HG03565 (cell line): ENCODE data around the gene GMPR2.

ENCODE experiments used
- ATAC-seq: cut with Tn5 transposase; IDR thresholded peaks from one replicate; pipeline ENCODE4 v1.9.1; 2021; ENCODE audit warnings: mild to moderate bottlenecking, moderate library complexity; ENCODE audit not compliant: unreplicated experiment

The GMPR2 gene

DNA sequence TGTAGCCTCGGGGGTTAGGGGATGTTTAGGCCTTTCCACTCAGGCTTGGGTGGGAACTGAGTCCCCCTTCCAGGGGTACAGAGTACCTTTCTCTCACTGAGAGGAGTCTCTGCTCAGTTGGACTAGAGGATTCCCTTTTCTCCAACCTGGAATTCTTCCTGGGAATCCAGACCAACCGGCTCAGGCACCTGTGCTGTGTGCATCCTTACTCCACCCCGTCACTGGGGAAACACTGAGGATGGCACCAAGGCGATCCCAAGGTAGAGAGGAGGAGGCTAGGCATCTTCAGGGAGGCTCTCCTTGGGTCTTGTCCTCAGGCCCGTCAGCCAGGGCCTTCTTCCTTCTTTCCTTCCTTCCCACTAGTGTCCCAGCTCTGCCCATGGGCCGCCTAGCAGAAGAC lies 31.1 kb downstream of the GMPR2 start:
- ATAC-seq: no peak

- no peak for ATAC-seq
These were observed 31.6 kb downstream of the GMPR2 start for GRCh38 chr14:24264298-24264697.

DNA sequence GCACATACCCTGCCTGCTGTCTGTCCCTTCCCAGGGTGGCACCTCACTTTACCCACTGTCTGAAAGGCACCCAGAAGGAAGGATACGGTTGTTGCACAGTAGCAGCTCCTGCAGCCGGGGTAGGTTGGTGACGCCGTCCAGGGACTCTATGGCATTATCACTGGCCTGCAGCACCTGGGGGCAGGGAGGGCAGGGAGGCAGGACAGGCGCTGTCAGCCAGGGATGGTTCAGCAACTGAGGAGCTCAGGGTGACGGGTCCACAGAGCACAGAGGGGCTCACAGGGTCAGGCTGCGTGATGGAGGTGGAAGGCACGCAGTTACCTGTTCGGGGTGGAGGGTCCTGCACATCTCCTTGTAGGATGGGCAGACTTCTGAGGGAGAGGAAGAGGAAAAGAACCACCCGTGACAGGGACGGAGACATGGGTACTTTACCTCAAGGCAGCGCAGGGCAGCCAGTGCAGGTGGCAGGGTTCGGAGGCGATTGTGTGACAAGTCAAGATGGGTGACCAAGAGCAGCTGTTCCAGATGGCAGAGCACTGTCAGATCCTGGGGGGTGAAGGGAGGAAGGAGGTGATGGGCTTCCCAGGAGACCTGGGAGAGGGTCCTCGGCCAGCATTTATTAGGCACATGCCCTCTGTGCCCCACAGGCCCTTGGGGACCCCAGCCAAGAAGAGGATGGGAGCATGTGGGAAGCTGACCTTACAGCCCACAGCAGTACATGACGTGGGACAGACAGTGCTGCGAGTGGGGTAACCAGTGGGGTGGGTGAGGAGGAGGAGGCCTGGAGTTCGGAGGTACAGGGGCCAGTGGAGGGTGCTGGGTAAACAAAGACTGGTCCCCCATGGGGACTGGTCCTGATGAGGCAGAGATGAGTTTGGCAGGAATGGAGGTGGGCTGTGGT lies 33.9 kb downstream of the GMPR2 start:
- ATAC-seq: no peak

DNA sequence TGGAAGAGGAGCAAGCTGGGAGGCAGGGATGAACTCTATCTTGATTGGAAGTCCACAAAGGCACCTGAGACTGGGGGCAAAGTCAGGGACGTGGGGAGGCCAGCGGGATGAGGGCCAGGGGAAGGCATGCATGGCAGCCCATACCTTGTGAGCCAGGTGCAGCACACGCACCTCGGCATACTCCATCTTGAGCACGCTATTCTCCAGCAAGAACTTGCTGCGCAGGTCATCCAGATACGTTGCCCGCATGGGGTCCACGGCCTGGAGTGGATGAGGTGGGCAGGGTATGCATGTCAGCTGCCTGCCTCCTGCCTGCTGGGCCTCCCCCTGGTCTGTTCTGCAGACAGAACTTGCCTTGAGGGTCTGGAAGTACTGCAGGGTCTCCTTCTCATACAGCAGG lies 34.8 kb downstream of the GMPR2 start:
- ATAC-seq: no peak

DNA sequence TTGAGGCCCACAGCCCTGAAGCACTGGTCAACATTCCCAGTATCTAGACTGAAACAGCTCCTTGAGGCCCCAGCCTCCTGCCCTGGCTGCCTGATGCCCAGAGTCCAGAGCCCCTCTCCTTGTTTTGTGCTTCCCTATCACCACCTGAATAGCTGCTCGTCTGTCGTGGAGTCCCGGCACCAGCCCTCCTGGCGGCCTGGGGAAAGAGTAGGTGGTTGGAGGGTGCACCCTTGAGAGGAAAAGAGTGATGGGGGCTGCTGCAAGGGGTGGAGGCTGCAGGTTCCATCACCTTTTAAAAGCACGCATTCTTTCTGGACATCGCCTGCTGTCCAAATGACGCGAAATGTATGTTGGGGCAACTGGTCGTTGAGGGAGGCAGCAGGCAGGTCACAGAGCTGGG lies 35.5 kb downstream of the GMPR2 start:
- no peak for ATAC-seq

GRCh38 chr14:24269368-24269767 lies 36.6 kb downstream of the GMPR2 start:
- ATAC-seq: no peak

- no peak for ATAC-seq
These were observed 37.3 kb downstream of the GMPR2 start for GRCh38 chr14:24269910-24270536.

DNA sequence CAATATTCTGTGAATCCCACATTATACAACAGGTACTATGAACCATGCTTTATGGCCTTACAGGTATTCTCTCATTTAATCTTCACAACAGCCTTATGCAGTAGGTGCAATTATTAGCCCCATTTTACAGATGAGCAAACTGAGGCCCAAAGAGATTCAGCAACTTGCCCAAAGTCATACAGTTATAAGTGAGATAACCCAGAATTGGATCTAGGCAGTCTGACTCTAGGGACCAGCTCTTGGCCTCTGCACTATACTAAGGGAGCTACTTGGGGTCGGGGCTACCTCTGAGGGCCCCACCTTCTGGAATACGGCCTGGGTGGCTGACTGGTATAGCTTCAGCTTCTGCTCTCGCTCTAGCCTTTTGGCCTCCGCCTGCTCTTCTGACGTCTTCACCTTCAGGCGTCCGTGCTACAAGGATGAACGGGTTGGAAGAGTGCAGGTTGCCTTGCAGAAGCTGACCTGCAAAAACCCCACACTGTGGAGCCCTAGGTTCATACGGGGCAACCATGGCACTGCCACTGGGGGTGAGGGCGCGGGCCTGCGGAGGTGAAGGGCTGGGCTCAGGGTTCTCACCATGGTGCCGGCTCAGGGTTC lies 37.9 kb downstream of the GMPR2 start:
- ATAC-seq: no peak

- ATAC-seq: peak; percentile 85
These were observed 38.6 kb downstream of the GMPR2 start, which contains the start of gene RABGGTA for GRCh38 chr14:24271134-24271833. RABGGTA (minus strand) TSS chr14:24271597; CDS start chr14:24271115, 482 bp downstream.

- ATAC-seq: no peak
These were observed 39.1 kb downstream of the GMPR2 start for GRCh38 chr14:24271834-24272263.

DNA sequence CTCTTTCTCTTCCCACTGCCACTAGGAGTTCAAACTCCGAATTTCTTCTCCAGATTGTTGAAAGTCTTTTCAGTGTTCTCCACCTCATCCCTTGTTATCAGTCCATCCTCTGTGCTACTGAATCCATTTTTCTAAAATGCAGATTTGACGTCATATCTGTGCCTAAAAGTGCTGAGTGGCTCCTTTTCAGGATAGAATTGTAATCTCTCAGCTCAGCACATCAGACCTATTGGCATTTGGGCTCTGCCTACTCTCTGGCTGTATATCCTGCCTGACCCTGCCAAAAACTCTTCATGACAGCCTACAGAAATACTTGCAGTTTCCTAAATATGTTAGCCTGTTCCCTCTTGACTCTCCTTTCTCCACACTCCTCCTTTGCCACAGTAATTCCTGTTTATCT lies 39.7 kb downstream of the GMPR2 start:
- ATAC-seq: no peak

- no peak for ATAC-seq
These were observed 40.8 kb downstream of the GMPR2 start for GRCh38 chr14:24273422-24273998.

DNA sequence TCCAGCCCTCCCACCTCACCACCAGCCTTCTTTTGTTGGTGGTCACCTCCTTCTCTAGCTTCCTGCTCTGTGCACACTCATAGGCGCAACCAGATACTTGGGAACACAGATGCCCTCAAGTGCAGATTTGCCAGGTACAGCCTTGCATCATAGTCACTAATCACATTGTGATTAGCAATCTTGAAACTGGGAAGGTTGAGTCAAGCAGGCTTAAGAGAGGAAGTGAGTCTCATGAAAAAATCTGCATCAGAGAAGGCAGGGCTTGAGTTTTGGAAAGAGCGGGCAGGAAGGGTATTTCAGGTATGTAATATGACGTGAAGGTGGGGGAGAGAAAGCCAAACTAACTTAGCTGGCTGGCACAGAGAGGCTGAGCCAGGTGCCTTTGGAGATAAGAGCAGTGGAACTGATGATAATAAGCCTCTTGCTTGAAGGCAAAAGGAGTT lies 41.4 kb downstream of the GMPR2 start:
- ATAC-seq: peak; percentile 44

DNA sequence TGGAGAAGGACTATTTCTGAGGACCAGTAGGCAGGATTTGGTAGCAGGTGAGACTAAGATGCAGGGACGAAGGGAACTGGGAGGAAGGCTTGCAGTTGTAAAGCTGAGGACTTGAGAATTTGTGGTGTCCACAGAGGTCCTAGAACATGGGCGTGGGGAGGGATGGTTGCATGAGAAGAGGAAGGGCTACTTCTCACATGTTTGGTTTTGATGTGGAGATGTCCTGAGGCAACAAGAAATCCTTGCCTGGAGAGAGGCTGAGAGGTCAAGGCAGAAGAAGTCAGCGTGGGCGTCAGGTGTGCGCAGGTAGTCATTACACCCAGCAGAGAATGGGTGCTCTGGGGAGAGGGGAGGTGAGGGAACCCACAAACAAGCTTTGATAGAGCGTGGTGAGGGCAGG lies 44.3 kb downstream of the GMPR2 start:
- no peak for ATAC-seq

DNA sequence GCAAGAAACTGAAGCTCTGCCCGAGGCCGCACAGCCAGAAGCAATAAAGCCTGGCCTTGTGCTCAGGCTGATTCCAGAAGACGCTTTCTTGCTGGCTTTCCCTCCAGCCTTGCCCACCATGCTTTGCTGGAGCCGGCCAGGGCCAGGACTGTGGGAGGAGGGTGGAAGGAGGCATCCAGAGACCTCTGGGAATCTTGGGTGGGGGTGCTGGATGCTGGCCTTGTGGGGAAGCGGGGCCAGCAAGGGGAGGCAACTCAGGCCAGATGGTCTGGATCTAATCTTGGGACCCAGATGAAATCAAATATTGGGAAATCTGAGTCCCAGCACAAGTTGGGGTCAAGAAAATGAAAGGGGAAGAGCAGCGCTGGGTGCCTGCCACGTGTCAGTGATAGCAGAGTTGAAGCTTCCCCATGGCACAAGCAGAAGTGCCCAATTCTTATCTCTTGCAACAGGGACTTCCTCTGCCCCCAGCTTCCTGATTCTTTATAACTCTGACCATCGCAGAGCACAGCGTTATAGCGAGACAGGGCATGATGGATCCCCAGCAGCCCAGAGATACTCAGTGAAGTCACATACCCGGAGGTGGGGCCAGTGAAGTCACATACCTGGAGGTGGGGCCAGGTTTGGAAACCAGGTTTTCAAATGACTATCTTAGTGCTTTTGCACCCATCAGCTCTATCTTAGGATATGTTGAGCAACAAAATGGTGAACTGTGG lies 45.0 kb downstream of the GMPR2 start:
- ATAC-seq: no peak

DNA sequence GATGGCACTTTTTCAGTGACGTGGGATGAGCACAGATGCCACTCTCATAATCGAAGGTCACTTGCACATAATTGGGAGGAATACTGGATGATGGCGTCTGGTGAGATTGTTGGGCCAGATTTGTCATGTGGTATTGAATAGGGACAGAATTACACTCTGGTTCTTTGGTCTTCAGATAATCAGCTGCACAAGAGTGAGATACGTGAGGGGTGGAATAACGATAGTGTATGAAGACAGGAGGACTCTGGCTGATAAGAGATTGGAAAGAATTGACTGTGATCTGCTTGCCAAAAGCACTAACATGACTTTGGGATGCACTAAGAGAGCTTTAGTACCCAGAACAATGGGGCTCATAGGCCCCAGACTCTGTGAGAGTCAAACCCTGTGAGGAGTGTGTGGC lies 45.7 kb downstream of the GMPR2 start:
- ATAC-seq: no peak

- peak; percentile 48 for ATAC-seq
These were observed 46.8 kb downstream of the GMPR2 start for GRCh38 chr14:24279301-24280186.

- ATAC-seq: no peak
These were observed 48.2 kb downstream of the GMPR2 start for GRCh38 chr14:24280797-24281460.

- ATAC-seq: no peak
These were observed 48.9 kb downstream of the GMPR2 start for GRCh38 chr14:24281636-24282035.
